Stimulated activated CD8-positive, alpha-beta memory T cell treated with anti-CD3 and anti-CD28 coated beads, Interleukin-7, amount 100 ng/mL, for 48 hours (primary cell): ENCODE results near the gene EEF2.
"Not testable (repeated sequence)": the region's sequence is repeated elsewhere in the genome, so short reads cannot be mapped to it uniquely, and the experiment has no call there.

Source experiments
- DNase-seq, 2 donors: peaks; one replicate each; pipeline ENCODE4 v3.0.0-alpha.2; 2020; ENCODE audit warnings: low read depth in 1 of 2; ENCODE audit errors: extremely low read depth in 1 of 2

EEF2 gene

DNA sequence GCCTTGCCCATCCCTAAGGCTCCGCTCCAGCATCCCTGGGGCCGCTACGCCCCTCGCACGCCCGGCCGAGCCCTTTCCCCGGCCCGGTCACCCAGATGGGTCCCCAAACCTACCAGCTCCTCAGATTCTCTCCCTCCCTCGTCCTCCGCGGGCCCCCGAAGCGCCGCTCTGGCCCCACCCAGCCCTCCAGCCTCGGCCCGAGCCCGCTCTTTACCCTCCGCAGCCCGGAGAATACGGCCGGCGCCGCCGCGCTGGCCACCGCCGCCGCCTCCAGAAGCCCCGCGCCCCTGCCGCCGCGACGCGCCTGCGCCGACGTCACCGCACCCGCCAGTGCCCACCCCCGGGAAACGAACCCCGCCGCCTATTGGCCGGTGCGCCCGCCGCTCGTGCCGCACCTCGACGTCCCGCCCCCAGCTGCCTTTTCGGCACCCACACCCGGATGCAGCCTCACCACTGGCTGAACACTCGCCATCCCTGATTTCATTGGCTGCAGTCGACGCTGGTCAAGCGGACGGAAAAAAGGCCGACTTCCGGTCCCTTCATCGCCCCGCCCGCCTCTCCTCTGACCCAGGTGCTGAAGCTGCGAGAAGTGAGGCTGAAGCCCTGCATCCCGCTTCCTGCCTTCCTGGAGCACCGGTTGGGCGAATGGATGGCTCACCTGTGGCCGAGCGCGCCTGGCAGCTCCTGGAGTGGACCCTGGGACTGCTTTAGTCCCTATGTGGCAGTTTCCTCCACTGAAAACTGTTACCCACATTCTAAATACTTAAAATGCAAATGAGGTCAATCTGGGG, 14.3 kb downstream of the EEF2 start, which contains the start of gene DAPK3:
TSS of gene DAPK3 (minus strand) at position 292 of the 791 bp plus-strand sequence. CDS start 1,364 bp downstream, outside the sequence.
- DNase-seq, result peak; percentile 91 to 94

- DNase-seq, result no peak
Measured at GRCh38 chr19:3970313-3970807, 14.9 kb downstream of the EEF2 start.

GRCh38 chr19:3969435-3970312, 15.6 kb downstream of the EEF2 start:
- DNase-seq, result no peak

GRCh38 chr19:3968556-3969434, 16.5 kb downstream of the EEF2 start:
- DNase-seq, result no peak

DNA sequence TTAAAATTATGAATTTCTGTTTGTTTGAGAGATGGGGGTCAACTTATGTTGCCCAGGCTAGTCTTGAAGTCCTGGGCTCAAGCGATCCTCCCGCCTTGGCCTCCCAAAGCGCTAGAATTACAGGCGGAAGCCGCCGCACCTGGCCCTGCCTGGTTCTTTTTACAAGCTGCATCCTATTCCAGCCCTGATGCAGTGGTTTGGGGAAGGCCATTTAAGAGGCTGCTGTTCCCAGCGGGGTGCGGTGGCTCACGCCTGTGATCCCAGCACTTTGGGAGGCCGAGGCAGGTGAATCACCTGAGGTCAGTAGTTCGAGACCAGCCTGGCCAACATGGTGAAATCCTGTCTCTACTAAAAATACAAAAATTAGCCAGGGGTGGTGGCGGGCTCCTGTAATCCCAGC, 17.3 kb downstream of the EEF2 start:
- DNase-seq, result not testable (repeated sequence)

DNA sequence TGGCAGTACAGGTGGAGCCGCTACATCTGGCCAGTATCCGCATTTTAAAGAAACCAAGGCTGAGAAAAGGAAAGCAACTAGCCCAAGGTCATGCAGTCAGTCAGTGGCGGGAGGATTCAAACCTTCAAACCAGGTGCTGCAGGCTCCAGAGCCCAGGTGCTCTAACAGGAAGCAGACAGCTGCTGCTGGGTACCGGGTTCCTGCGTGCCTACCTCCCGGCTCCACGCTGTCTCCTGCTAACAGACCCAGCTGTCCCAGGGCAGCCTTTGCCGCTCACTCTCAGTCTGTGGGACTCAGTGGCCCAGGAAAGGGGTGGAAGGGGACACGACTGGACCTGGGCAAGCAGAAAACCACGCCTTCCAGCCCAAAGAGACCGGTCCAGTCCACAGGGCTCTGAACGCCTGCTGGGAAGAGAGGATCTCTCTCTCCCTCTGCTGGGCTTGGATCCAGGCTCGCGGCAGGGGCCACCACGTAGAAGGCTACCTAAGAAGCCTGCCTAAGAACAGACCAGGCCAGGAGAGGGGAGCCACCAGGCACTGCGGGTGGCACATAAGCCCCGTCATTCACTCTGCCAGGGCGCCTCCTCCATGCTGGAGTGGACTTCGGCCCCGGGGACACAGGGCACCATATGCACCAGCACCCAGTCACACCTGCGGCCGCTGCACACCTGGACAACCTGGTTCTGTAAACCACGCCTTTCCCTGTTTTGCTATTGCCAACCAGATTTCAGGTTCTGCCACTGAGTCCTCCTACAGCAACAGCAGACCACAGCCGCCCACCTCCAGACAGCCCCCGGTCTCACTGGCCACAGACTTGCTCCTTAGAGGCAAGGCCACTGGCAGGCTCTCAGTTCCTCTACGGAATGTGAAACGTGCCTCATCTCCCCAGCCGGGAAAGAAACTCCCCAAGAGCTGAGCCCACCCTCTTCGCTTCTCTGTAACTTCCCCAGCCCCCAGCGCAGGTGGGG, 18.9 kb downstream of the EEF2 start:
- no peak for DNase-seq

DNA sequence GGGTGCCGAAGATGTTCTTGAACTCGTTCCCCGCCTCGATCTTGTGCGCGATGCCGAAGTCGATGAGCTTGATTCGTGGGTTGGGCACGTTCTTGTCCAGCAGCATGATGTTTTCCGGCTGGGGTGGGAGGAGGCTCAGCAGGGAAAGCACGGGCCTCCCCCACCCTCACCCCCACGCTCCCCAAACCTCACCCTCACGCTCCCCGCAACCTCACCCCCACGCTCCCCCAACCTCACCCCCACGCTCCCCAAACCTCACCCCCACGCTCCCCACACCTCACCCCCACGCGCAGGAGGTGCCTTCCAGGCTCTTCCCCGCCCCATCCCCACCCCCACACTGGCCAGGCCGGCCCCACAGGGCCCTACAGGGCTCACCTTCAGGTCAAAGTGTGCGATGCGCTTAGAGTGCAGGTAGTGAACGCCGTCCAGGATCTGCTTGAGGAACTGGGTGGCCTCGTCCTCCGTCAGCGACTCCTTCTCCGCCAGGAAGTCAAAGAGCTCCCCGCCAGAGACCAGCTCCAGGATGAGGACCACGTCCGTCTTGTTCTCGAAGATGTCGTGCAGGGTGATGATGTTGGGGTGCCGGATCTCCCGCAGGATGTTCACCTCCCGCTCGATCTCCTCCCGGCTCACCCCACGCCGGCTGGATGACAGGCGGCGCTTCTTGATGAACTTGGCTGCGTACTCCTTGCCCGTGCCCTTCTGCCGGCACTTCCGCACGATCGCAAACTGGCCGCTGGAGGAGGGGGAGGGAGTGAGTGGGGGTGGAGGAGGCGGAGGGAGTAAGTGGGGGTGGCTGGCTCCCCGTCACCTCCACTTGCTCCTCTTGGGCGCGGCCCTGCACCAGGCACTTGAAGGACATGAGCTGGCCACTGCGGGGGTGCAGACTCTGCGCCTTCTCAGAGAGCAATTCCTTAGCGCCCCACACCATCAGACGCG, 20.7 kb downstream of the EEF2 start:
- no peak for DNase-seq

DNA sequence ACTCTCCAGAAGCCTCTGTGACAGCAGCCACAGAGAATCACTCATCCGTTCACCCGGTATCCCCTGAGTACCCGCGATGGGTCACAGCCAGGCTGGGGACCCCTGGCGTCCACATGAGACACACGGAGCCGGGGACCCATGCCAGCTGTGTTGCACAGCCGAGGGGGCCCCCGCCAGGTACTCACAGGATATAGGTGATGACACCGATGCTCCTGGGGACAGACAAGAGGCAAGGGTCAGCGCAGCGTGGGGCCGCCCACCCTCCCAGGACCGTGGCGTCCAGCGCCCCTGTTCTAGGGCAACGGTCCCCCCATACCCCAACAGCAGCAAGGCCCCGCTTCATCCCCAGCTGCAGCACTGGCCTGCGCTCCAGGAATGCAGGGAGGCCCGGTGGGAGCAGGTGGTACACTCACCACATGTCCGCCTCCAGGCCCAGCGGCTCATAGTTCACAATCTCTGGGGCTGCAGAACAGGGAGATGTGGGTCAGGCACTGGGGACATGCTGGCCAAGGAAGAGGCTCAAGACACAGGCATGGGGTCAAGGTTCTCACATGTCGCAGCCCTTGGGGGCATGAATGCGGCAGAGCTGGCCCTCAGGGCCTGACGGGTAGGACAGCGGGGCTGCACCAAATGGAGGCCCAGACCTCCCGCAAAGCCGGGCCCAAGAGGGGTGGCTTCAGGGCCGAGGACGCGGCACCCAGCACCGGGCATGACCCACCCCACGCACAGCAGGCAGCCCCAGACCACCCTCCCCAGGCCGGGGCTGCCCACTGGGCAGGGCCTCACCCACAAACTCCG, 21.6 kb downstream of the EEF2 start:
- no peak for DNase-seq

- DNase-seq, result no peak
Measured at GRCh38 chr19:3961007-3961406, 24.3 kb downstream of the EEF2 start.

GRCh38 chr19:3959766-3960131, 25.5 kb downstream of the EEF2 start:
- no peak for DNase-seq

DNA sequence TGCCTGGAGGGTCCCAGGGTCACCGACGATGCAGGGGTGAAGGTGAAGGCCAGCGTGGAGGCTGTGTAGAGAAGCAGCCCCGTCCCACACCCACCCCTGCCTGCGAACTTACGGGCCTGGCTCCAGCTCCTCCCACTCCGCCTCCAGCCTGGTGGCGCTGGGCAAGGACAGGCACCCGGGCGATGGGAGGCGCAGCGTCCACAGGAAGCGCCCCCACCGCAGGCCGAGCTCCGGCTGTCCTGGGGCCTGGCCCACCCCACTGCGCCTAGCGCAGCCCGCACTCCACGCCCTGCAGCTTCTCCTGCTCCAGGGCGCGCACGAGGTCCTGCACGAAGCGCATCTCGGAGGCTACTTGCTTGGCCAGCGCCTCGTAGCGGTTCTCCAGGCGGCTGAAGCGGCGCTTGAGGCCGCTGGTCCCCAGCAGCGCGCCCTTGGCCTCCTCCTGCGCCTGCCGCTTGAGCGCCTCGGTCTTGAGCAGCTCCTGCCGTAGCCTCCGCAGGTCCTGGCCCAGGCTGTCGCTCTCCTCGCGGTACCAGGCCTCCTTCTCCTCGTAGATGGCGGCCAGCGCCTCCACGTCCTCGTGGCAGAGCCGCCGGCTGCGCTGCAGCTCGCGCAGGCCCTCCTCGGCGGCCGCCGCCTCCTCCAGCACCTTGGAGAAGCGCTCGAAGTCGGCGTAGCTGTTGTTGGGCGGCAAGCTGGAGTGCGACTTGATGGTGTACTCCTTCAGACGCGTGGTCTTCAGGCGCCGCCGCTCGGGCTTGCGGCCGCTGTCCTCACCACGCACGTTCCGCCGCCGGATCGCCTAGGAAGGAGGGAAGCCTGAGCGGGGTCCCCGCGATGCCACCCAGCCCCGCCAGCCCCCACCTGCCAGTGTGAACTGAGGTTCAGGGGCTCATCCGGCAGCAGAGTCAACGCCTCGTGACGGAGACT, 26.2 kb downstream of the EEF2 start:
- DNase-seq, result no peak

DNA sequence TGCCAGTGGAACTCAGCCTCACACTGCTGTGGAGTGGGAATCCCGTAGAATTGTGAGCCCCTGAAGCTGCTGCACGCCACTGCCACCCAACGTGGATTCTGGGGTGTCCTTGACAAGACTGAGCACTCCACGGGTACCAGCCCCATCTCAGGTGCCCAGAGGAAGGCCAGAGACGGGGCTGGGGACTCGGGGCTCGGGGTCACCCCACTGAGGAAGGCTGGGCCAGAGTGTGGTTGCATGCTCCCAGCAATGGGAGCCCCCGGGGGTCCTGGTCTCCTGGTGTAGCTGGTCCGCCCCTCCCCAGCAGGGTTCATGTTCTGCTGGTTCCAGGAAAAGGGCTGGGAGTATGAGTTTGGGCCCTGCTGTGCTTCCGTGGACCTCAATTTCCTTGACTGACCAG, 29.6 kb downstream of the EEF2 start:
- no peak for DNase-seq

DNA sequence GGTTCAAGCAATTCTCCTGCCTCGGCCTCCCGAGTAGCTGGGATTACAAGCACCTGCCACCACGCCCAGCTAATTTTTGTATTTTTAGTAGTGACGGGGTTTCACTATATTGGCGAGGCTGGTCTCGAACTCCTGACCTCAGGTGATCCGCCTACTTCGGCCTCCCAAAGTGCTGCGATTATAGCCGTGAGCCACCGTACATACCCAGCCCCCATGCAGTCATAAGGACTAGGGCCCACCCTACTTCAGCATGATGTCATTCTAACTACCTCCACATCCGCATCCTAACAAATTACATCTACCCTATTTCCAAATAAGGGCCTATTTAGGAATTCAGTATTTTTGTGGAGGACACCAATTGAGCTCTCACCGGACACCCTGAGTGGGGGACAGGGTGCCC, 30.0 kb downstream of the EEF2 start:
- DNase-seq, result not testable (repeated sequence)

GRCh38 chr19:3954107-3954506, 31.2 kb downstream of the EEF2 start:
- no peak for DNase-seq

DNA sequence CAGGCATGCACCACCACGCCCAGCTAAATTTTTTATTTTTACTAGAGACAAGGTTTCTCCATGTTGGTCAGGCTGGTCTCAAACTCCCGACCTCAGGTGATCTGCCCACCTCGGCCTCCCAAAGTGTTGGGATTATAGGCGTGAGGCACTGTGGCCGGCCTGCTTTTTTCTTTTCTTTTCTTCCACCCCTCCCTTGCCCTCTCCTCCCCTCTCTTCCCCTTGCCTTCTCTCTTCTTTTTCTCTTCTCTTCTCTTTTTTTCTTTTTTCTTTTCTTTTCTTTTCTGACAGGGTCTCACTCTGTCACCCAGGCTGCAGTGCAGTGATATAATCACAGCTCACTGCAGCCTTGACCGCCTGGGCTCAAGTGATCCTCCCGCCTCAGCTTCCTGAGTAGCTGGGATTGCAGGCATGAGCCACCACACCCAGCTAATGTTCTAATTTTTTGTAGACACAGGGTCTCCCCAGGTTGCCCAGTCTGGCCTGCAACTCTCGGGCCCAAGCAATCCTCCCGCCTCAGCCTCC, 32.4 kb downstream of the EEF2 start:
- not testable (repeated sequence) for DNase-seq
